ENCODE data around the gene CARMIL3. TPM values are rescaled to one million over a fixed set of nuclear protein-coding genes. Genes with fewer than 3 reads are reported as not detected.

CARMIL3 gene
- total RNA-seq, 1 experiment from 2014 or later, result 0.33 TPM

DNA sequence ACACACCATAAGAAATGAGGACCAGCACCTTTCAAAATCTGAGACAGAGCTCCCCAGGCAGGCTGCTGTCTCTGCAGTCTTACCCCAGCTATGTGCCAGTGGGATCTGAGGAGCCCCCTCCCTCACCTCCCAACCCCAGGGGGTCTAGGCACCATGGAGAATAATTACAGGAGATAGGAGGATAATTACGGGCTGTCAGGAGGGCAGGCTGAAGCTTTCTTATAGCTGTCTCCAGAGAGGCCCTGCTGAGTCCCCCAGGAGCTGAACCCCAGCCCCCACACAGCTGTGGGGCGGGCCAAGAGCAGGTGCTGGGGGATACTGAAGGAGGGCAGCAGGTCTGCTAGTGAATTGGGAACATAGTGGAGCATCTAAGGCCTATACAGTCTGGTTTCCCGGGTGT is 26.3 kb downstream of the CARMIL3 start:
- Mint-ChIP-seq H3K36me3 (ENCODE audit: insufficient read depth, unreplicated experiment) (peaks cover 9% of the 10 kb centered on the region), H3K9me3 (ENCODE audit: low read depth, unreplicated experiment) (no peaks in the 10 kb centered on the region), H3K27ac (ENCODE audit: unreplicated experiment) (no peak overlapping the region), H3K4me1 (ENCODE audit: low read depth, unreplicated experiment) (peaks cover 8% of the 10 kb centered on the region), H3K27me3 (ENCODE audit: unreplicated experiment) (peaks cover 34% of the 10 kb centered on the region), H3K4me3 (ENCODE audit: low read depth, unreplicated experiment) (no peak overlapping the region)
- intact Hi-C loops (cut with micrococcal nuclease; ENCODE audit: unreplicated experiment), result no loop called here
- CTCF ChIA-PET, result interaction anchor here (0.6 kb wide), 1 partner anchor 8 kb away, joined by 3 read pairs; no protein-coding TSS in a partner anchor
- no TSS peak for BruUV-seq (replicated peaks)
- no peak for DNase-seq
- TF ChIP-seq, protein P1, sequence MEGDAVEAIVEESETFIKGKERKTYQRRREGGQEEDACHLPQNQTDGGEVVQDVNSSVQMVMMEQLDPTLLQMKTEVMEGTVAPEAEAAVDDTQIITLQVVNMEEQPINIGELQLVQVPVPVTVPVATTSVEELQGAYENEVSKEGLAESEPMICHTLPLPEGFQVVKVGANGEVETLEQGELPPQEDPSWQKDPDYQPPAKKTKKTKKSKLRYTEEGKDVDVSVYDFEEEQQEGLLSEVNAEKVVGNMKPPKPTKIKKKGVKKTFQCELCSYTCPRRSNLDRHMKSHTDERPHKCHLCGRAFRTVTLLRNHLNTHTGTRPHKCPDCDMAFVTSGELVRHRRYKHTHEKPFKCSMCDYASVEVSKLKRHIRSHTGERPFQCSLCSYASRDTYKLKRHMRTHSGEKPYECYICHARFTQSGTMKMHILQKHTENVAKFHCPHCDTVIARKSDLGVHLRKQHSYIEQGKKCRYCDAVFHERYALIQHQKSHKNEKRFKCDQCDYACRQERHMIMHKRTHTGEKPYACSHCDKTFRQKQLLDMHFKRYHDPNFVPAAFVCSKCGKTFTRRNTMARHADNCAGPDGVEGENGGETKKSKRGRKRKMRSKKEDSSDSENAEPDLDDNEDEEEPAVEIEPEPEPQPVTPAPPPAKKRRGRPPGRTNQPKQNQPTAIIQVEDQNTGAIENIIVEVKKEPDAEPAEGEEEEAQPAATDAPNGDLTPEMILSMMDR (IDR thresholded peaks at IDR 0.05; ENCODE audit: unreplicated experiment), result no peak

DNA sequence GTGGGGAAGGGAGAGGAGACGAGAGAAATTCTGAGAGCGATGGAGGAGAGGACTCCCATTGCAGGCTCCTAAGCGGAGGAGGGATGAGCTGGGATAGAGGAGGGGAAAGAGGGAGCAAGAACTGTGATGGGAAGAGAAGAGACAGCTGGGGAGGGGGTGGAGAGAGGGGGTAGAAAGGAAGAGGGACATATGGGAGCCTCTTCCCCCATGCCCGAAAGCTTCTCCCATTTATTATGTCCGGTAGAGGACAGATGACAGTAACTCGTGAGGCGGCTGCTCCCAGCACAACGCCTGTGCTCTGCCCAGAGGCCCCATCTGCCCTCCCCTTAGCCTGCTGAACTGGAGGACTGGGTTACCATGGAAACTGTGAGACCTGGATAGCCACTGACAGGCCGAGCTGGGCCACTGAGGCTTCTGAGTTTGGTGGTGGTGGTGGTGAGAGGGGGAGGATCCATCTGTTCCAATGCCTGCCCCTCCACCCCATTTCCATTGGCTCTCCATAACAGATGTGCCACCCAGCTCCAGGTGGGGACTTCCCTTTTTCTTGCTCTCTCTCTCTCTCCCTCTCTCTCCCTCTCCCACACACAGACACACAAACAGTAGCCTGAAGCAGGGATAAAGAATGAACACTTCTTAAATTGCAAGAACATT is 27.8 kb downstream of the CARMIL3 start:
- TF ChIP-seq, protein P1 (IDR thresholded peaks at IDR 0.05; ENCODE audit: unreplicated experiment), result no peak
- Mint-ChIP-seq H3K36me3 (ENCODE audit: insufficient read depth, unreplicated experiment) (peaks cover 9% of the 10 kb centered on the region), H3K4me1 (ENCODE audit: low read depth, unreplicated experiment) (peaks cover 8% of the 10 kb centered on the region), H3K27ac (ENCODE audit: unreplicated experiment) (no peak overlapping the region), H3K4me3 (ENCODE audit: low read depth, unreplicated experiment) (no peak overlapping the region), H3K27me3 (ENCODE audit: unreplicated experiment) (peaks cover 20% of the 10 kb centered on the region), H3K9me3 (ENCODE audit: low read depth, unreplicated experiment) (no peaks in the 10 kb centered on the region)
- CTCF ChIA-PET, result interaction anchor here (0.7 to 2.8 kb wide), 3 partner anchors 11 to 56 kb away, joined by 3 to 10 read pairs (median 3); partner anchors contain the start of gene PSME1
- intact Hi-C loops (cut with micrococcal nuclease; ENCODE audit: unreplicated experiment), result no loop called here
- no TSS peak for BruUV-seq (replicated peaks)
- no peak for DNase-seq

DNA sequence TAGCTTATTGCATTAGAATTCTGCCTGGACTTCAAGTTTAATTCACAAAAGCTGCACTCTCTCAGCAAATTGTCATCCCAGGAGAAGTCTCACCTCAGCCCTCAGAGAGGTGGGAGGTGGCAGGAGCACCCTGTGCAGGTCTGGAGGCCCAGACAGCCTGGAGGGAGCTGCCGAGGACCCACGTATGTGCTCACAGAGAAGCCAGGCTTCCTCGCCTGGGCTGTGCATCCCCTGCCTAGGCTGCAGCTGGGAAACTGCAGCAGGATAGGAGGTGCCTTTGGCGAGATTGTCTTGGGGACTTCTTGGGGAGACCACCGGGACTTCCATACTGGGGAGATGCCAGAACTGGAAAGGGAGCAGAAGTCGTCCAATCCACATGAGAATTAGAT is 28.3 kb downstream of the CARMIL3 start:
- Mint-ChIP-seq H3K9me3 (ENCODE audit: low read depth, unreplicated experiment) (no peaks in the 10 kb centered on the region), H3K27ac (ENCODE audit: unreplicated experiment) (no peak overlapping the region), H3K4me1 (ENCODE audit: low read depth, unreplicated experiment) (peaks cover 8% of the 10 kb centered on the region), H3K36me3 (ENCODE audit: insufficient read depth, unreplicated experiment) (peaks cover 9% of the 10 kb centered on the region), H3K4me3 (ENCODE audit: low read depth, unreplicated experiment) (peak overlapping the region; percentile 72), H3K27me3 (ENCODE audit: unreplicated experiment) (peaks cover 15% of the 10 kb centered on the region)
- intact Hi-C loops (cut with micrococcal nuclease; ENCODE audit: unreplicated experiment), result no loop called here
- DNase-seq, result no peak
- TF ChIP-seq, protein P1 (IDR thresholded peaks at IDR 0.05; ENCODE audit: unreplicated experiment), result no peak
- CTCF ChIA-PET, result interaction anchor here (0.7 to 2.8 kb wide), 4 partner anchors 10 to 56 kb away, joined by 3 to 10 read pairs (median 5); partner anchors contain the start of genes PCK2 and PSME1
- BruUV-seq (replicated peaks), result no TSS peak

DNA sequence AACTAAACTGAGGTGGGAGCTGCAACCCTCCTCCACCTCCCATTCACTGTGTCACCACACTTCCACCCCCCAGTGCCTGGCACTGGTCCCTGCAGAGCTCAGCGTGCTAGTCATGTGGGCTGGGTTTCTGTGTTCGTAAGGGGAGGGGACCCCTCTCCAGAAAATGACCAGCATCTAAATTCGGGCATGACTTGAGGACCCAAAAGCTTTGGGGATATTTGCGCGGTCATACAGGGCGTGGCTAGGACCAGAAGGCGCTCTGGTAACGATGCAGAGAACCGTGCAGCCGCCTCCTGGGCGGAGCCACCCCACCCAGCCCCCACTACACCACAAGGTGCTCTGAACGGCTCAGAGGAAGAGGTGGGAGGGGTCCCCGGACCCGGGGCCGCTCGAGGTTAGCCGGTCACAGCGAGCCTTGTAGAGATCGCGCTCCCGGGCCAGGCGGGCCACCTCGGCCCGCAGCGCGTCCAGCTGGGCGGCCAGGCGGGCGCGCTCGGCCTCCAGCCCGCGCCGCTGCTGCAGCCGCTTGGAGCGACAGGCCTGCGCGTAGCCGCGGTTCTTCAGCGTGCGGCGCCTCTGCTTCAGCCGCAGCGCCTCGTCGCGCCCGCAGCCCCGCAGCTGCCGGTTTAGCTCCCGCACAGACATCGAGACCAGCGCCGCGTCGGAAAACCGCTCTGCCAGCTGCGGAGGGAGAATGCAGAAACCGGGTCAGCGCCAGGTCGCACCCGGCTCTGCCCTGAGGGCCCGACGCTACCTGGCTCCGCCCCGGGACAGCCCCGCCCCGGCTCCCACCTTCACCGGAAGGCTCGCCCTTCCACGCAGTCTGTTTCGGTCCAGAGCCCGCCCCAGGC is 29.3 kb downstream of the CARMIL3 start:
- Mint-ChIP-seq H3K9me3 (ENCODE audit: low read depth, unreplicated experiment) (no peaks in the 10 kb centered on the region), H3K27me3 (ENCODE audit: unreplicated experiment) (peaks cover 12% of the 10 kb centered on the region), H3K4me1 (ENCODE audit: low read depth, unreplicated experiment) (peaks cover 8% of the 10 kb centered on the region), H3K27ac (ENCODE audit: unreplicated experiment) (no peak overlapping the region), H3K36me3 (ENCODE audit: insufficient read depth, unreplicated experiment) (peaks cover 9% of the 10 kb centered on the region), H3K4me3 (ENCODE audit: low read depth, unreplicated experiment) (peak overlapping the region; percentile 72)
- intact Hi-C loops (cut with micrococcal nuclease; ENCODE audit: unreplicated experiment), result no loop called here
- CTCF ChIA-PET, result interaction anchor here (0.7 to 2.8 kb wide), 4 partner anchors 9 to 96 kb away, joined by 3 to 10 read pairs (median 5); partner anchors contain the start of gene PCK2
- no TSS peak for BruUV-seq (replicated peaks)
- TF ChIP-seq, protein P1 (IDR thresholded peaks at IDR 0.05; ENCODE audit: unreplicated experiment), result no peak
- DNase-seq, result peak; percentile 72

Measured in Calu3 (cell line).